ENCODE measurements around the gene LIPA.

DNA sequence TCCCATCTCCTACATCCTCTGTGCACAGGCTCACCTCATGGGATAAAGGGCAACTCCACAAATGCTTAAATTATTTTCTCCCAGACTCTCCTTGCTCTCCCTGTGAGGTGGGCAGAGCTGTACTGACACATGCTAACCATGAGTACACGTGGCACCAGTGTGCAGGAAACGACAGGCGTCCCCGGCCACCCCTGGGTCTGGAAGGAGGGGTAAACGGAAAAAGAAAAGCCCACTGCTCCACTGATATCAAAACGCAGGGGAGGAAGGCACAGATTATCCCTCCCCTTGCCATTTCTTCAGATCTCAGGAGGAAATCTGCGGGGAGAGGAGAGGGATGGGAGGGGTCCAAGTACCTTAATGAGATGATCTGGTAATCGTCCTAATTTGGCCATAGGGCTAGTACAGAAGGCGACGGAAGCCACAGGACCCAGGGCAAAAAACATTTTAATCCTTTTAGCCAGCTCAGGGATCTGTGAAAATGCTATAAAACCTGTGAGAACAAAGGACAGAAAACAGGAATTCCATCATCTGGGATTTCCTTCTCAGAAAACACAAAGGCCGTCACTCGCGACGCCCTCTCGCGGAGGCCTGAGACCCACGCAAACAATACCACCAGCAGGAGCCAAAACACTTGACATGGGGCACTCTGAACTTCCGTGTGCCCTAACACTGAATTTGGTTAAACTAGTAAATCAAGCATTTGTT lies 26.7 kb downstream of the LIPA start:
- TF ChIP-seq MAZ (CRISPR knock-in tag; conservative IDR thresholded peaks at IDR 0.05 in 1 of 2, IDR thresholded peaks at IDR 0.05 in 1 of 2) = no peak
- no peak for TF ChIP-seq ZNF561 (CRISPR knock-in tag; conservative IDR thresholded peaks at IDR 0.05)
- TF ChIP-seq EZH2 (IDR thresholded peaks at IDR 0.05; ENCODE audit: borderline replicate concordance, low read depth, low read length) = no peak
- TF ChIP-seq ESRRA (IDR thresholded peaks at IDR 0.05; ENCODE audit: borderline replicate concordance, low read depth) = no peak
- TF ChIP-seq RCOR1 (IDR thresholded peaks at IDR 0.05; ENCODE audit: borderline replicate concordance in 1 of 2, low read depth in 2 of 2, low read length in 2 of 2) = no peak
- TF ChIP-seq SAFB2 (IDR thresholded peaks at IDR 0.05; ENCODE audit: borderline replicate concordance, low read depth, low read length, severe bottlenecking) = no peak
- TF ChIP-seq NFE2 (IDR thresholded peaks at IDR 0.05; ENCODE audit: low read depth) = no peak
- TF ChIP-seq RFX5 (IDR thresholded peaks at IDR 0.05; ENCODE audit: low read depth, low read length) = no peak
- no peak for TF ChIP-seq TAF1 (IDR thresholded peaks at IDR 0.05; ENCODE audit: control insufficient read depth, extremely low read depth, insufficient read depth, low read length, severe bottlenecking)

Measured in K562 (cell line).